ENCODE data around the gene KIF22. TPM values are rescaled to one million over a fixed set of nuclear protein-coding genes. Genes with fewer than 3 reads are reported as not detected.

The KIF22 gene
- total RNA-seq, 1 experiment from 2014 or later, result 155 TPM

GRCh38 chr16:29849505-29849904 lies 59.0 kb downstream of the KIF22 start:
- TF ChIP-seq ZFX (IDR thresholded peaks at IDR 0.05) (no peak), ZBTB33 (IDR thresholded peaks at IDR 0.05; ENCODE audit: extremely low read depth, insufficient replicate concordance, low read length) (no peak), YY1 (IDR thresholded peaks at IDR 0.05; ENCODE audit: extremely low read depth, insufficient replicate concordance, low read depth, low read length) (no peak), RAD21 (IDR thresholded peaks at IDR 0.05; ENCODE audit: low read depth) (no peak), POLR2AphosphoS5 (IDR thresholded peaks at IDR 0.05; ENCODE audit: low read depth, low read length) (no peak), EGR1 (IDR thresholded peaks at IDR 0.05; ENCODE audit: low read depth) (no peak), EZH2 (IDR thresholded peaks at IDR 0.05) (no peak), CEBPB (IDR thresholded peaks at IDR 0.05; ENCODE audit: low read depth) (no peak), FOSL1 (IDR thresholded peaks at IDR 0.05; ENCODE audit: low read depth) (no peak), SRF (IDR thresholded peaks at IDR 0.05; ENCODE audit: low read depth) (no peak), ELF1 (IDR thresholded peaks at IDR 0.05; ENCODE audit: borderline replicate concordance, low read depth) (no peak)
- CTCF ChIA-PET, result interaction anchor here (0.6 to 3.7 kb wide), 10 partner anchors 9 to 172 kb away, joined by 3 to 22 read pairs (median 8); partner anchors contain the start of genes CDIPT, MVP and PAGR1
- Histone ChIP-seq H3K27me3 (ENCODE audit: insufficient read depth, low read length) (no peaks in the 10 kb centered on the region), H3K4me1 (ENCODE audit: control insufficient read depth in 1 of 2, insufficient read depth in 2 of 2, low read length in 2 of 2) (peaks cover 0 to 5% of the 10 kb centered on the region in 2 experiments; a peak in 3 of 4 replicates), H3K79me2 (ENCODE audit: insufficient read depth, low read length) (no peaks in the 10 kb centered on the region), H3K27ac (ENCODE audit: low read depth, low read length) (no peak overlapping the region), H3K36me3 (ENCODE audit: control insufficient read depth in 1 of 2, insufficient read depth in 2 of 2, low read length in 2 of 2) (peaks cover 0 to 2% of the 10 kb centered on the region in 2 experiments; a peak in 2 of 4 replicates), H4K20me1 (ENCODE audit: insufficient read depth) (no peaks in the 10 kb centered on the region), H3K9me2 (ENCODE audit: insufficient read depth) (no peaks in the 10 kb centered on the region), H3K9ac (ENCODE audit: low read length) (no peak overlapping the region), H3K9me3 (ENCODE audit: control insufficient read depth in 1 of 2, insufficient read depth in 1 of 2, low read depth in 1 of 2, low read length in 2 of 2) (no peaks in the 10 kb centered on the region), H2AFZ (ENCODE audit: low read depth, low read length, poor library complexity, severe bottlenecking) (no peak overlapping the region), H3K4me3 (replicated peaks in 1 of 2; ENCODE audit: low read depth in 1 of 2, low read length in 2 of 2) (no peak overlapping the region), H3K4me2 (ENCODE audit: low read length) (no peak overlapping the region)
- POLR2A ChIA-PET, result no interaction called here
- no TSS peak for BruUV-seq (replicated peaks)
- DNase-seq (ENCODE audit: low read depth, low spot score) (no peak), ATAC-seq (no peak)
- intact Hi-C loops (cut with micrococcal nuclease), result no loop called here
- RAD21 ChIA-PET (ENCODE audit: low non-redundant PET in 1 of 2, low total read pairs in 2 of 2, uncharacterized antibody in 2 of 2, unreplicated experiment in 2 of 2), result no interaction called here
